Right lobe of liver (tissue), 6 donors: ENCODE measurements around the gene LRIG3. TPM values are rescaled to one million over a fixed set of nuclear protein-coding genes. Genes with fewer than 3 reads are reported as not detected.

ENCODE experiments used
- ATAC-seq, 4 donors: fragments of 200-7000 bp; cut with Tn5 transposase; one replicate each; pipeline ENCODE4 v1.9.1; 2020; ENCODE audit warnings: mild to moderate bottlenecking in 4 of 4, moderate library complexity in 4 of 4
- DNase-seq, 3 donors: peaks; one replicate each; pipeline ENCODE4 v3.0.0-alpha.2; 2020
- H3K27ac ChIP-seq, 3 donors: fragments of 200-600 bp; one replicate each; pipeline ENCODE4 v1.8.0; 2022
- H3K27me3 ChIP-seq, 2 donors: fragments of 200-600 bp; one replicate each; pipeline ENCODE4 v1.8.0; 2022
- H3K36me3 ChIP-seq, 4 donors: fragments of 200-600 bp; sonication (generic) in 1 of 4; one replicate each; pipeline versions ENCODE4 v1.5.1 to v1.8.0; 2017 to 2022; ENCODE audit warnings: control low read depth in 1 of 4
- H3K4me1 ChIP-seq, 4 donors: fragments of 200-600 bp; sonication (generic) in 1 of 4; one replicate each; pipeline versions ENCODE4 v1.5.1 to v1.8.0; 2017 to 2022; ENCODE audit warnings: control low read depth in 1 of 4
- H3K4me3 ChIP-seq, 3 donors: fragments of 200-600 bp; one replicate each; pipeline ENCODE4 v1.8.0; 2022
- H3K9me3 ChIP-seq, 4 donors: fragments of 200-600 bp; sonication (generic) in 1 of 4; one replicate each; pipeline versions ENCODE4 v1.5.1 to v1.8.0; 2017 to 2022; ENCODE audit warnings: control low read depth in 1 of 4
- CTCF ChIP-seq, 4 donors: fragments of 200-600 bp in 3 of 4; fragments of 450-650 bp in 1 of 4; IDR thresholded peaks; one replicate each; pipeline versions ENCODE4 v1.5.1 to v1.8.0; 2016 to 2022; ENCODE audit warnings: antibody characterized with exemption in 4 of 4, mild to moderate bottlenecking in 2 of 4
- POLR2A ChIP-seq: fragments of 450-650 bp; IDR thresholded peaks from one replicate; pipeline ENCODE4 v1.6.1; 2017; ENCODE audit warnings: antibody characterized with exemption, mild to moderate bottlenecking
- WGBS: methylation state at CpG from one replicate; pipeline ENCODE4 v1.1.6; 2018; ENCODE audit warnings: low coverage, low lambda C conversion rate; ENCODE audit not compliant: insufficient coverage; ENCODE audit errors: missing lambda C conversion rate; 5-methylcytosine and 5-hydroxymethylcytosine counted together
- intact Hi-C, 2 donors: fragments of 100-400 bp; cut with DNase I; formaldehyde crosslinking; loops; one replicate each; pipeline versions ENCODE4 v1.11.2 to v1.14.1; 2022
- total RNA-seq, 6 experiments: library from RNA; depleted of rRNA in 2 of 6; stranded (reverse); fragments of >200 nt in 2 of 6; fragmentation: NEBNext Ultra II Directional in 3 of 6; extraction: Animal tissue kit (Norgen Biotek cat#: 25700) in 3 of 6; gene quantifications; one replicate each; pipeline versions ENCODE4 v1.1.0 to v1.2.4, GENCODE V29; 2016 to 2023
- donor health status: DM: no; HTN: yes; CAD: no.
- donor health status: DM: no; HTN: no; CAD: no.
- donor health status: DM: no; HTN: no; CAD: no.
- donor health status: DM: no; HTN: yes; CAD: no.
- donor health status: DM: no; HTN: yes; CAD: no.

Gene LRIG3
- total RNA-seq, 6 experiments from 2014 or later, result 4.2 to 13.3 (median 8.9) TPM

GRCh38 chr12:58833853-58834252, 86.5 kb downstream of the LRIG3 start:
- ATAC-seq (no peak), DNase-seq (no peak)
- H3K4me3 ChIP-seq, result no peak overlapping the region
- H3K9me3 ChIP-seq, result no peaks in the 10 kb centered on the region
- no peaks in the 10 kb centered on the region for H3K4me1 ChIP-seq
- H3K27me3 ChIP-seq, result no peaks in the 10 kb centered on the region
- 59% methylated on average over 3 of the region's 3 CpGs for WGBS
- intact Hi-C loops, result no loop called here
- no peaks in the 10 kb centered on the region for H3K36me3 ChIP-seq
- TF ChIP-seq CTCF (IDR thresholded peaks at IDR 0.05), result peak in 1 of 4 donors; percentile 22
- TF ChIP-seq POLR2A, result no peak
- no peak overlapping the region for H3K27ac ChIP-seq

GRCh38 chr12:58832920-58833319, 87.4 kb downstream of the LRIG3 start:
- intact Hi-C loops, result no loop called here
- no peak for ATAC-seq
- no peak overlapping the region for H3K27ac ChIP-seq
- no peak for TF ChIP-seq POLR2A
- no peak for TF ChIP-seq CTCF (IDR thresholded peaks at IDR 0.05)
- DNase-seq, result no peak
- WGBS, result 85% methylated on average over 1 of the region's 1 CpG
- H3K9me3 ChIP-seq, result no peaks in the 10 kb centered on the region
- H3K27me3 ChIP-seq, result no peaks in the 10 kb centered on the region
- no peak overlapping the region for H3K4me3 ChIP-seq
- H3K36me3 ChIP-seq, result no peaks in the 10 kb centered on the region
- no peaks in the 10 kb centered on the region for H3K4me1 ChIP-seq
